ENCODE measurements around the gene NEMP1. TPM values are rescaled to one million over a fixed set of nuclear protein-coding genes. Genes with fewer than 3 reads are reported as not detected.
"Not testable (repeated sequence)": the region's sequence is repeated elsewhere in the genome, so short reads cannot be mapped to it uniquely, and the experiment has no call there.

Gene NEMP1
- total RNA-seq, 4 donors from 2014 or later, result 1.2 to 6.7 (median 1.9) TPM

- ATAC-seq (no peak), DNase-seq (no peak)
- TF ChIP-seq POLR2A (IDR thresholded peaks at IDR 0.05), result no peak
- TF ChIP-seq, protein P1, sequence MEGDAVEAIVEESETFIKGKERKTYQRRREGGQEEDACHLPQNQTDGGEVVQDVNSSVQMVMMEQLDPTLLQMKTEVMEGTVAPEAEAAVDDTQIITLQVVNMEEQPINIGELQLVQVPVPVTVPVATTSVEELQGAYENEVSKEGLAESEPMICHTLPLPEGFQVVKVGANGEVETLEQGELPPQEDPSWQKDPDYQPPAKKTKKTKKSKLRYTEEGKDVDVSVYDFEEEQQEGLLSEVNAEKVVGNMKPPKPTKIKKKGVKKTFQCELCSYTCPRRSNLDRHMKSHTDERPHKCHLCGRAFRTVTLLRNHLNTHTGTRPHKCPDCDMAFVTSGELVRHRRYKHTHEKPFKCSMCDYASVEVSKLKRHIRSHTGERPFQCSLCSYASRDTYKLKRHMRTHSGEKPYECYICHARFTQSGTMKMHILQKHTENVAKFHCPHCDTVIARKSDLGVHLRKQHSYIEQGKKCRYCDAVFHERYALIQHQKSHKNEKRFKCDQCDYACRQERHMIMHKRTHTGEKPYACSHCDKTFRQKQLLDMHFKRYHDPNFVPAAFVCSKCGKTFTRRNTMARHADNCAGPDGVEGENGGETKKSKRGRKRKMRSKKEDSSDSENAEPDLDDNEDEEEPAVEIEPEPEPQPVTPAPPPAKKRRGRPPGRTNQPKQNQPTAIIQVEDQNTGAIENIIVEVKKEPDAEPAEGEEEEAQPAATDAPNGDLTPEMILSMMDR (IDR thresholded peaks at IDR 0.05 in 4 of 5, conservative IDR thresholded peaks at IDR 0.05 in 1 of 5), result no peak
- H3K4me3 ChIP-seq, result no peak overlapping the region
- H3K36me3 ChIP-seq, result no peaks in the 10 kb centered on the region
- intact Hi-C loops (cut with DNase I; ENCODE audit: low total_unique reads) (loop anchor here (10.0 kb wide), 2 partner anchors 444 to 1356 kb away; partner anchors contain the start of genes CD63, DDIT3, MBD6 and RDH5), in situ Hi-C loops (cut with MboI; ENCODE audit: low sequenced_read_pairs in 4 of 4) (no loop called here)
- no peaks in the 10 kb centered on the region for H3K9me3 ChIP-seq
- H3K27ac ChIP-seq, result no peak overlapping the region
- H3K27me3 ChIP-seq, result no peaks in the 10 kb centered on the region
- peaks cover 11 to 12% of the 10 kb centered on the region in 2 donors for H3K4me1 ChIP-seq
Measured at GRCh38 chr12:57080855-57081254, 2.3 kb upstream of the NEMP1 start.

DNA sequence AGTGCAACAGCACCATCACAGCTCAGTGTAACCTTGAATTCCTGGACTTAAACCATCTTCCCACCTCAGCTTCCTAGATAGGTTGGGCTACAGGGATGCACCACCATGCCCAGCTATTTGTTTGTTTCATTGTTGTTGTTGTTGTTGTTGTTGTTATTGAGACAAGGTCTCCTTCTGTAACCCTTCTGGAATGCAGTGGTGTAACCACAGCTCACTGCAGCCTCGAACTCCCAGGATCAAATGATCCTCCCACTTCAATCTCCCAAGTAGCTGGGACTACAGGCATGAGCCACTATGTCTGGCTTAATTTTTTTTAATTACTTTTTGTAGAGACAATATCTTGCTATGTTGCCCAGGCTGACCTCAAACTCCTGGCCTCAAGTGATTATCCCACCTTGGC, 1.2 kb upstream of the NEMP1 start:
- no peaks in the 10 kb centered on the region for H3K36me3 ChIP-seq
- intact Hi-C loops (cut with DNase I; ENCODE audit: low total_unique reads) (loop anchor here (1.0 to 10.0 kb wide), 3 partner anchors 7 to 1355 kb away; partner anchors contain the start of genes CD63, DDIT3, MBD6 and RDH5), in situ Hi-C loops (cut with MboI; ENCODE audit: low sequenced_read_pairs in 4 of 4) (no loop called here)
- H3K27me3 ChIP-seq, result no peaks in the 10 kb centered on the region
- peak overlapping the region in 1 of 4 donors; percentile 90 for H3K27ac ChIP-seq
- peaks cover 11 to 12% of the 10 kb centered on the region in 2 donors for H3K4me1 ChIP-seq
- H3K9me3 ChIP-seq, result no peaks in the 10 kb centered on the region
- no peak for TF ChIP-seq POLR2A (IDR thresholded peaks at IDR 0.05)
- ATAC-seq (no peak), DNase-seq (no peak)
- H3K4me3 ChIP-seq, result no peak overlapping the region

DNA sequence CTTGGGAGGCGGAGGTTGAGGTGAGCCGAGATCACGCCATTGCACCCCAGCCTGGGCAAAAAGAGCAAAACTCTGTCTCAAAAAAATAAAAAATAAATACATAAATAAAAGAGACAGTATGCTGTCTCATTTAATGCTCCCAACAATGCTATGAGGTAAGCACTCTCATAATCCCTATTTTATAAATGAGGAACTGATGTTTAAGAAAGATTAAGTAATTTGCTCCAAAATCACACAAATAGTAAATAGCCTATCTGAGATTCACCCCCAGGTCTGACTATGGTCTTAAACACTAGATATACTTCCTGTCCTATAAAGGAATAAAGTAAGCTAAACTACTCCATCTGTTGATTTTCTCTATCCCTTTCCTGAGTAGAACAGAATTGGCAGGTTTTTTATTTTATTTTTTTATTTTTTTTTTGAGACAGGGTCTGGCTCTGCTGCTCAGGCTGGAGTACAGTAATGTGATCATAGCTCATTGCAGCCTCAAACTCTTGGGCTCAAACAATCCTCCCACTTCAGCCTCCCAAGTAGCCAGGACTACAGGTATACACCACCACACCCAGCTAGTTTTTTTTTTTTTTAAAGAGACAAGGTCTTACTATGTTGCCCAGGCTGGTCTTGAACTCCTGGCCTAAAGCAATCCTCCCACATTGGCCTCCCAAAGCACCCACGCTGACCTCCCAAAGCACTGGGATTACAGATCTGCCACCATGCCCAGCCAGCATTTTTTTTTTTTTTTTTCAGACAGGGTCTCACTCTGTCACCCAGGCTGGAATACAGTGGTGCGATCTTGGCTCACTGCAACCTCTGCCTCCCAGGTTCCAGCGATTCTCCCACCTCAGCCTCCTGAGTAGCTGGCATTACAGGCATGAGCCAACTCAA, 4.8 kb downstream of the NEMP1 start:
- DNase-seq; intact Hi-C loops (cut with DNase I; ENCODE audit: low total_unique reads); H3K9me3 ChIP-seq; H3K4me3 ChIP-seq; in situ Hi-C loops (cut with MboI; ENCODE audit: low sequenced_read_pairs in 4 of 4); H3K27me3 ChIP-seq; ATAC-seq; H3K27ac ChIP-seq: not testable (repeated sequence)
- H3K4me1 ChIP-seq, result peaks cover 8 to 14% of the 10 kb centered on the region in 2 donors
- H3K36me3 ChIP-seq, result peaks cover 0 to 14% of the 10 kb centered on the region in 2 donors

DNA sequence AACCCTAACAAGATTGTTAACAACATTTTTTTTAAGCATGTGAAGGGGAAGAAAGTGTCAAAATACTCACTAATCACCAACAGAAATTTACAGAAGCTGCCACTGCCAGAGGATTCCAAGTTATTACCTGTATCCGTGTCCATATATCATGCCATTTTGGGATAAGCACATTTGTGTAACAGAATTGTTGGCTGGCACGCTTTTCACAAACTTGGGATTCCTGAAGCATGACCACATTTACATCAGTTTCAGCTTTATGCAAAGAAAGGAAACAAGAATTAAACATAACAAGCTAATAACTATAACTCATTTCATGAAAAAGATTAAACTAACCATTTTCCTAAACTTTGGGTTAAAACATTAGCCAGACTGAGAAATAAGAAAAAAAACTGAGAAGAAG, 5.9 kb downstream of the NEMP1 start:
- Histone ChIP-seq H3K4me3 (no peak overlapping the region), H3K4me1 (peaks cover 3 to 7% of the 10 kb centered on the region in 2 donors), H3K27ac (no peak overlapping the region), H3K27me3 (no peaks in the 10 kb centered on the region), H3K9me3 (no peaks in the 10 kb centered on the region), H3K36me3 (peaks cover 0 to 14% of the 10 kb centered on the region in 2 donors)
- TF ChIP-seq POLR2A (IDR thresholded peaks at IDR 0.05), result no peak
- TF ChIP-seq, protein P1 (IDR thresholded peaks at IDR 0.05 in 4 of 5, conservative IDR thresholded peaks at IDR 0.05 in 1 of 5), result no peak
- intact Hi-C loops (cut with DNase I; ENCODE audit: low total_unique reads), result no loop called here
- in situ Hi-C loops (cut with MboI; ENCODE audit: low sequenced_read_pairs in 4 of 4), result no loop called here
- no peak for DNase-seq
- ATAC-seq, result no peak

DNA sequence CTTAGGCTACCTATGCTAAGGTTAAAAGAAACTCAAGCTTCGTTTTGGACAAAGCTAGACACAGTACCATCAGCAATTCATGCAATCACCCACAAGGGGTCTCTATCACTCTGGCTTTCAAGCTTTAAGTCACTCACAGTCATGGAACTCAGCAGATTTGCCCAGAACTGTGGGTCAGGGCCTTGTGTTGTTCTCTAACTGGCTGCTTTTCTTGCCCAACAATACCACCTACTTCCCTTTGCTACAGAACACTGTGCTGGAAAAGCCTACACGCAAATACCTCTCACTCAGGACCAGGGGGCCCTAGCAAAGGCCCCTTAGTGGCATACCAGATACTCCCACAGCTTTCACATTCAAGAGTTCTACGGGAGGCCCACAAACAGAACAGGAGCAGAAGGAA, 9.1 kb downstream of the NEMP1 start:
- DNase-seq, result peak; percentile 39 to 66
- Histone ChIP-seq H3K9me3 (no peaks in the 10 kb centered on the region), H3K4me3 (no peak overlapping the region), H3K36me3 (peaks cover 0 to 14% of the 10 kb centered on the region in 2 donors), H3K4me1 (peaks cover 0 to 3% of the 10 kb centered on the region in 2 donors), H3K27me3 (no peaks in the 10 kb centered on the region), H3K27ac (peak overlapping the region; percentile 27 to 62 (median 42))
- no peak for TF ChIP-seq POLR2A (IDR thresholded peaks at IDR 0.05)
- TF ChIP-seq, protein P1 (IDR thresholded peaks at IDR 0.05 in 4 of 5, conservative IDR thresholded peaks at IDR 0.05 in 1 of 5), result peak; percentile 75 to 83 (median 81)
- ATAC-seq, result peak; percentile 87 to 98
- in situ Hi-C loops (cut with MboI; ENCODE audit: low sequenced_read_pairs in 4 of 4) (loop anchor here (5.0 to 10.0 kb wide), 4 partner anchors 43 to 115 kb away; partner anchors contain the start of gene STAT6 (in 4 of the 4)), intact Hi-C loops (cut with DNase I; ENCODE audit: low total_unique reads) (loop anchor here (1.0 to 2.0 kb wide), 3 partner anchors 21 to 113 kb away; no protein-coding TSS in a partner anchor)

Measured in gastrocnemius medialis (tissue), 4 donors.